Activated gamma-delta T cell treated with anti-CD3 and anti-CD28 coated beads, Interleukin-2, amount 50 U/mL, for 16 hours (primary cell): ENCODE results near the gene HDGFL2.

Experiments
- DNase-seq: peaks from one replicate; pipeline ENCODE4 v3.0.0-alpha.2; 2020; ENCODE audit warnings: low read depth

HDGFL2 gene

DNA sequence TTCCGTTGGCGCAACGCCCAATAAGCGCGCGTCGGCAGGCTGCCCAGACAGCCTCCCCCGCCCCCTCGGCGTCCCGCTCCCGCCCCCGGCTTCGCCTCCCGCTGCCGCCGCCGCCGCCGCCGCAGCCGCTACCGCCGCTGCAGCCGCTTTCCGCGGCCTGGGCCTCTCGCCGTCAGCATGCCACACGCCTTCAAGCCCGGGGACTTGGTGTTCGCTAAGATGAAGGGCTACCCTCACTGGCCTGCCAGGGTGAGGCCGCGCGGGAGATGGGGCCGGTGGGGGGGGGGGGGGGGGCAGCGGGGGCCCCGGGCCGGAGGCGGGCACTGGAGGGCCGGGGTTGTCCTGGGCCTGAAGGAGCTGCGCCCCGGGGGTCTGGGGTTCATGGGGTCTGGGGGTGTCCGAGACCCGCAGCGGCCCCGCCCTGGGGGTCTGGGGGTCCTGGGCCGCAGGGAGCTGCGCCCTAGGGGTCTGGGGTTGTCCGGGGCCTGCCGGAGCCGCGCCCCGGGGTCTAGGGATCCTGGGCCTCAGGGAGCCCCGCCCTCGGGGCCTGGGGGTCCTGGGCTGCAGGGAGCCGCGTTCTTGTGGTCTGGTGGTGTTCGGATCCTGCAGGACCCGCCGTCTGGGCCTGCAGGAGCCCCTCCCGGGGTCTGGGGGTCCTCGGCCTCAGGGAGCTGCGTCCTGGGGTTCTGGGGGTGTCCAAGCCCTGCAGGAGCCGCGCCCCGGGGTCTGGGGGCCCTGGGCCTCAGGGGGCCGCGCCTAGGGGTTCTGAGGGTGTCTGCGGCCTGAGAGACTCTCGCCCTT, at the start of gene HDGFL2:
HDGFL2 (plus strand) TSS at position 124 of the 801 bp plus-strand sequence; CDS start at position 178, 54 bp downstream.
- no peak for DNase-seq

DNA sequence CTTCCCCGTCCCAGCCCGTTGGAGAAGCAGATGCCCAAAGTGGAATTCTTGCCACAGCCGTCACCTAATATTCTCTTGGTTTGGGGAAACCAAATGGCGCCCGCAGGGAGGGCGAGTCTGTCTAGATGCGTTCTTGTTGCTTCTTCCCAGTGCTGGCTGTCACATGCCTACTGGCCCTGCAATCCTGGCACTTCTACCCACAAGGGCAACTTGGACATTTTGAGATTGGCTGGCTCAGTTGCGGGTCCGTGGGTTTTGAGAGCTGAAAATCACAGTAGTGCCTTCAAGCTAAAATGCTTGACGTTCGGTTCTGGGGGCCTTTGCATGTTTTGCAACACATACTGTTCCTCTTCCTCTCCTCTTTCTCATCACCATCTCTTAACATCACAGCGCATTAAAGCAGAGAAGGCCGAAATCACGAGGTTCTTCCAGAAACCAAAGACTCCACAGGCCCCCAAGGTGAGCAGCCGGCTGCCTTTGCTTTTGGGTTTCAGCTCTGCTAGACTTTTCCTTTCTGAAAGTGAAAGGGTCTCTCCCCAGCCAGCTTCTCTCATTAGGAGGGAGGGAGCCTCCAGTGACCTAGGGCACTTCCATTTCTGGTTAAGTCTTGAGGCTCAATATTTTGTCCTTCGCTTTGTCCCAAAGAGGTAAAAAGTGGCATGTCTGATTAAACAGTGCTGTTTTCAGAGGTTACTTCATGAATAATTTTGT, 48.5 kb upstream of the HDGFL2 start:
- no peak for DNase-seq

DNA sequence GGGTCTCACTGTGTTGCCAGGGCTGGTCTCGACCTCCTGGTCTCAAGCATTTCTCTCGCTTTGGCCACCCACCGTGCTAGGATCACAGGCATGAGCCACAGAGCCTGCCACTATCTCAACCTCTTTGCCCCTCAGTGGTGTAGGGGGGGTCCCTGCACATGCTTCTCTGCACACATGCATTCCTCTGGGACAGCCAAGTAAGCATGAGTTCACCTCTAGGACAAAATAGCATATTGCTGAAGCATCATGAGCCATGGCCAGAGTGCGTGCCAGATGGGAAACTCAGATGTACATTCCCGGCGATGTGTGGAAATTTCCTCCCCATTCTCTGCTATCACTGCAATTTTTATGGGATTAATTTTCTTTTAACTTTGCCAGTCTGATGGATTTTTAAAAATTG, 46.6 kb upstream of the HDGFL2 start:
- DNase-seq: no peak

DNA sequence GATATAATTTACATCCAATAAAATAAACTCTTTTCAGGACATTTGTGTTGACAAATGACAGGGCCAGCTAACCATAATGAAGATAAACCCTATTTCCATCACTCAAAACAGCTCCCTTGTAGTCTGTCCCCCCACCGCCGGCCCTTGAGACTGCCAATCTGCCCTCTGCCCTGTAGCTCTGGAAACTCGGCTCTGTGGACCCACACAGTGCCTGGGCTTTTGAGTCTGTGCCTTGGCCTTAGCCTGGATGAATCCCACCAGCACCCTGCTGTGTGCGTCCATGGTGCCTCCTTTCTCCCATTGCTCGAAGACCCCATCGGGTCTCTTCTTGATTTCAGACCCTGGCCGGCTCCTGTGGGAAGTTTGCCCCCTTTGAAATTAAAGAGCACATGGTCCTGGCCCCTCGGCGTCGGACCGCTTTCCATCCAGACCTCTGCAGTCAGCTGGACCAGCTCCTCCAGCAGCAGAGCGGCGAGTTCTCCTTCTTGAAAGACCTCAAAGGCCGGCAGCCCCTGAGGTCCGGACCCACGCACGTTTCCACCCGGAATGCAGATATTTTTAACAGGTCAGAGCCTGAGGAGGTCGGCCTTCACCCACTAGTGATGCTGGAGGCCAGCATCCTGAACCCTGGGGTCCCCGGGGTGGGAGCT, 43.6 kb upstream of the HDGFL2 start:
- no peak for DNase-seq

DNA sequence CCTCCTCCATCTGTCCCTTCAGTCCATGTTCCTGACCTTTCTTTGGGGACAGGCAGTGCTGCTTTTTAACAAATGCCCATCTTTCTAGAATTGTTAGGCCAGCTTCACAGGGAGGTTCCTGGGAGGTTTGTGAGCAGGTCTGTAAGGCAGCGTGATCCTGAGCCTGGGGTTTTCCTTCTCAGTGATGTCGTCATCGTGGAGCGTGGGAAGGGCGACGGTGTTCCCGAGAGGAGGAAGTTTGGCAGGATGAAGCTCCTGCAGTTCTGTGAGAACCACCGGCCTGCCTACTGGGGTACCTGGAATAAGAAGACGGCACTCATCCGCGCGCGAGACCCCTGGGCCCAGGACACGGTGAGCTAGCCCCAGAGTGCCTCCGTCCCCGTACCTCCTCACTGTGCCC, 42.8 kb upstream of the HDGFL2 start:
- DNase-seq: no peak

DNA sequence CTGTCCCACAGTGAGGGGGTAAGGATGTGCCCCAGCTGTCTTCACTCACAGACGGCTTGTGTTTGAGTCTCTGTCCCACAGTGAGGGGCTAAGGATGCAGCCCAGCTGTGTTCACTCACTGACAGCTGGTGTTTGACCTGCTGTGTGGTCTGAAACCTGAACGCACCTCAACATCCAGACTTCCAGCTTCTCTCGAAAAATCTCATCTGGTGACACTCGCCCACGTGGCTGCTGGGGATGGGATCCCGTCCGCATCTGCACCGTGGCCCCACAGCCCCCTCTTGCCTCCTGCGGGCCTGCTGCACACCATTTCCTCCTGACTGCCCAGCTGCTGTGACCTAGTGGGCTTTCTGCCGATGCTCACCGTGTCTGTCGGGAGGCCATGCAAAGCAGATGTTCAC, 42.3 kb upstream of the HDGFL2 start:
- DNase-seq: no peak

DNA sequence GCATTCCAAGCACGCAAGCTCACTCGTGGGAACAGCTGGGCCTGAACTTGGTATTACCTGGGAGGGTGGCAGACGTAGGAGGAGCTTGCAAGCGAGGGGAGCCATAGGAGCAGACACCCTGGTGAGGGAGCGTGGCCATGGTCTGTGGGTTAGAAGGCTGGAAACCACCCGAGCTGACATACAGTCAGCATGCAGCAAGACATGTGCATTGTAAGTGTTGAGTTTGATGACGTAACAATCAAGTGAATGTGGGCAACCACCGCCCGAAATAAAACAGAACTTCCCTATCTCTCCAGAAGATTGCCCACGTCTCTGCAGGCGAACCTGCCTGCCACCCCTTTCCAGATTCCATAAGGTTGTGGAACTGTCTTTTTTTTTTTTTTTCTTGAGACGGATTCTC, 41.3 kb upstream of the HDGFL2 start:
- DNase-seq: no peak

DNA sequence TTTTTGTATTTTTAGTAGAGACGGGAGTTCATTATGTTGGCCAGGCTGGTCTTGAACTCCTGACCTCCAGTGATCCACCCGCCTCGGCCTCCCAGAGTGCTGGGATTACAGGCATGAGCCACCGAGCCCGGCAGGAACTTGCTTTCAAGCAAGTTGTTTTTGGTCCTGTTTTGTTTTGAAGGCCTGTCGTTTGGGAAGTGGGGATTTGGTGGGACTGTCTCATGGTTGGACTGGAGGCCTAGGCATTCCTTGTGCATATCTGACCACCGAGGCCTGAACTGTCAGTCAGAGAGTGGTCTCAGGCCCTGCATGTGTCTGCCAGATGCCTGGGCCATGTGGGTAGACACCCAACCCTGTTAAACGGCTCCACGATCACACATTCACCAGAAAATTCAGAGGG, 40.8 kb upstream of the HDGFL2 start:
- DNase-seq: no peak

DNA sequence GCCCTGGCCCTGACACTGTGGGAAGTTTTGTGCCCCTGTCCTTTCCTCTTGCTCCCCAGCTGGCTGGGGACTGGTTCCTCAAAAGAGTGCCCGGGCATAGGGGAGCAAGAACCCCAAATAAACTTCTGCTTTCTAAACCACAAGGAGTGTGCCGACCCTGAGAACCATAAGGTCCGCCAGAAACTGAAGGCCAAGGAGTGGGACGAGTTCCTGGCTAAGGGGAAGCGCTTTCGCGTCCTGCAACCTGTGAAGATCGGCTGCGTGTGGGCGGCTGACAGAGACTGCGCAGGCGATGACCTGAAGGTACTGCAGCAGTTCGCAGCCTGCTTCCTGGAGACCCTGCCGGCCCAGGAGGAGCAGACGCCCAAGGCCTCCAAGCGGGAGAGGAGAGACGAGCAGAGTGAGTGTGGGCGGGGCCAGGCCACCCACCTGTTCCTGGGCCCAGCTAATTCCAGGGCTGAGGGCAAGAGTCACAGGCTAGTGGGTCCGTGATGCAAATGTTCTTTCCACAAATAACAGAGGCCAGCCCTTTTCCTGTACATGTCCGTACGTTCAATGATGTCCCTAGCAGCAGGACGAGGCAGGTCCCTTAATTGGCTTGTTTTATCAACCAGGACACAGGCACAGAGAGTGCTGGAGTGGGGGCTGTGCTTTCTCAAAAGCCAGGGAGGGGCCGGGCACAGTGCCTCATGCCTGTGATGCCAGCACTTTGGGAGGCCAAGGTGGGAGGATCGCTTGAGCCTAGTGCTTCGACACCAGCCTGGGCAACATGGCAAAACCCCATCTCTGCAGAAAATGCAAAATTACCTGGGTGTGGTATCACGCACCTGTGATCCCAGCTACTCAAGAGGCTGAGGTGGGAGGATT, 40.1 kb upstream of the HDGFL2 start:
- DNase-seq: no peak

DNA sequence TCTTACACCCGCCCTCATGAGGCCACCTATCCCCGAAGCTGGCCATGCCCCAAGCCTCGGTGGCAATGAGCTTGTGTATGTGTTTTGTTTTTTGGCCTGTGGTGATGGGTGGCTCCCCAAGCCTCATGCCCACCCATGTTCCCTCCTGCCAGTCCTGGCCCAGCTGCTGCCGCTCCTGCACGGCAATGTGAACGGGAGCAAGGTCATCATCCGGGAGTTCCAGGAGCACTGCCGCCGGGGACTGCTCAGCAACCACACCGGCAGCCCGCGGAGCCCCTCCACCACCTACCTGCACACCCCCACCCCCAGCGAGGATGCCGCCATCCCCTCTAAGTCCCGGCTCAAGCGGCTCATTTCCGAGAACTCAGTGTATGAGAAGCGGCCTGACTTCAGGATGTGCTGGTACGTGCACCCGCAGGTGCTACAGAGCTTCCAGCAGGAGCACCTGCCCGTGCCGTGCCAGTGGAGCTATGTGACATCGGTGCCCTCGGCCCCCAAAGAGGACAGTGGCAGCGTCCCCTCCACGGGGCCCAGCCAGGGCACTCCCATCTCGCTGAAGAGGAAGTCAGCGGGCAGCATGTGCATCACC, 39.1 kb upstream of the HDGFL2 start:
- DNase-seq: no peak

DNA sequence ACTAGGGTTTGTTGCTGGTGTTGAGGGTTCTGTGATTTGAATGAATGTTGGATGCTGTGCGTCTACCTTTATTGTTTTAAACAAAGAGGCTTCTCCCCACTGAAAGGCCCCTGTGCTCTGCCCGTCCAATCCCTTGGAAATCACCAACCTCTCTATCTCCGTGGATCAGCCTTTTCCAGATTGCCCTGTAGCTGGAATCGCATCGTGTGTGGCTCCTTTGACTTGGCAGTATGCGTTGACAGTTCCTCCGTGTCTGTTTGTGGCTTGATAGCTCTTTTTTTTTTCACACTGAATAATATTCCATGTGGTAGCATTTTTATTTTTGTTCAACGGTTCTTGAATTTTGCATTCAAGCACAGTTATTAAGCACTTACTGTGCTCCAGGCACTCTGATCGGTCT, 37.7 kb upstream of the HDGFL2 start:
- no peak for DNase-seq

DNA sequence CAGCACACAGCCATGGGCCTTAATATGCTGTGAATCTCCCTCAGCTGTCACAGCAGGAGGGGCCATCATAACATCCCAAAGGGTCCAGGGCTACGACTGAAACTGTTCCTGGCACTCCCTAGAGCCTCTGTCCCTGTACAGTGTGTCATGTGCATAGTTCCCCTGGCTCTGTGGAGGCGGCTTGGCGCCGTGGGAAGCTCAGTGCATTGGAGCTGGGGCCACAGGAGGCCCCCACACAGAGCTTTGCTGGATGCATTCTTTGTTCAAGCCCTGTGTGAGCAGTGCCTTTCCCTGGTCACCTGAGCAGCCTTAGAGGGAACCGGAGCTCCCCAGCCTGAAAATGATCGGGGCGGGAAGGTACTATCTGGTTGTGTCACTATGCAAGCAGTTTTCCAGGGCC, 35.9 kb upstream of the HDGFL2 start:
- no peak for DNase-seq

DNA sequence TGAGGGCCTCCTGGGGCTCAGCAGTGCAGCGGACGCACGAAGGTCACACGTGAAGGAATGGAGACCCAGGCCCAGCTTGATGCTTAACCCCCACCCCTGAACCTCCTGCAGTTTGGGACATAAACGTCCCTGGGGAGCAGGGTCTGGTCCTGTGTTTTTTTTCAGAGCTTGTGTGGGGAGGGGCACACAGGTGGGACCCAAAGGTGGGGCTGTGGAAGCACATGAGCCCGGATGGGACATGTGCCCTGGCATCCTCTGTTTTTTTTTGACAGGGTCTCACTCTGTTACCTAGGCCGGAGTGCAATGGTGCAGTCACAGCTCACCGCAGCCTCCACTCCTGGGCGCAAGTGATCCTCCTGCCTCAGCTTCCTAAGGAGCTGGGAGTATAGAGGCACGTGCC, 35.0 kb upstream of the HDGFL2 start:
- no peak for DNase-seq

DNA sequence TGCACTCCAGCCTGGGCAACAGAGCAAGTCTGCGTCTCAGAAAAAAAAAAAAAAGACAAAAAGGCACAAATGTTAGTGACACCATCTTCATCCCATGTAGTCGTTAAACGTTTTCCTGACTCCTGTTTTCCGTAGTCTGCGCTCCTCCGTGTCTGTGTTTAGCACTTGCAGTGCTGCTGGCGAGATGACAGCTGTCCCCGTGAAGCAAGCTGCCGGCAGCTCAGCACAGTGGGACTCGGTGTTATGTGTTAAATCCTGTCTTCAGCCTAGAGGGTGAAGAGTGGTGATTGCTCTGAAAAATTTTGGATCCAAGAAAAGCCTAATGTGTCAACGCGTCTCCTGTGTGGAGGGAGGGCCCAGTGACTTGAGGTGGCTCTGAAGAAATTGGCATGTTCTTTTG, 32.9 kb upstream of the HDGFL2 start:
- no peak for DNase-seq

DNA sequence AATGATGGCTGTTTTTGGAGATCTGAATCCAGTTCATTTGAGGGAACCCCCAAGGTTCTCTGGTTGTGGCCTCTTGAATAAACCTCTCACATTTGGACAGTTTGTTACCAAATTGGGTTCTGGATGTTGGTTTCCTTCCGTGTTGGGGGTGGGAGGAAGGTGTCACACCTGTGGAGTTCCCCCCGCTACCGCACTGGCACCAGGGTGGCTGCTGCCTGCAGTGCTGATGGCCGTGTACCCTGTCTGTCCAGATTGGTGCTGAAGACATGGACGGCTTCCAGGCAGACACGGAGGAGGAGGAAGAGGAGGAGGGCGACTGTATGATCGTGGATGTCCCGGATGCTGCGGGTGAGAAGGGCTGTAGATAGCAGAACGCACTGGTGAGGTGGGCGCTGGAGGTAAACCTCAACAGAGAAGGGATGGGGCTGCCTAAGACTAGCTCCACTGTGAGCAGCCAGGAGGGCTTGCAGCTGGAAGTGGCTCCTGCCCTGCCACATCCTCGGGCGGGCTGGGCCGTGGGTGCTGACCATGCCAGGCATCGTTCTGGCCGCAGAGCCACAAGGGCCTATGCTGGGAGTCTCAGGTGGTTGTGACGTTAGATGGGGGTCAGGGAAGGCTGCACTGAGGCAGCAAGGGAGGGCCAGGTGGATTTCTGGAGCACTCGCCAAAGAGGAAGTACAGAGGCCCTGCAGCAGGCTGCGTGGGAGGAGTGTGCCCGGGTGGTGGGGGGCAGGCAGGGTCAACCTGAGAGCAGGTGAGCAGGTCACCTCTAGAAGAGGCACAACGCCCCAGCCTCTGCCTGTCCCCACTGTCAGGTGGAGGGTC, 29.9 kb upstream of the HDGFL2 start:
- DNase-seq: no peak

DNA sequence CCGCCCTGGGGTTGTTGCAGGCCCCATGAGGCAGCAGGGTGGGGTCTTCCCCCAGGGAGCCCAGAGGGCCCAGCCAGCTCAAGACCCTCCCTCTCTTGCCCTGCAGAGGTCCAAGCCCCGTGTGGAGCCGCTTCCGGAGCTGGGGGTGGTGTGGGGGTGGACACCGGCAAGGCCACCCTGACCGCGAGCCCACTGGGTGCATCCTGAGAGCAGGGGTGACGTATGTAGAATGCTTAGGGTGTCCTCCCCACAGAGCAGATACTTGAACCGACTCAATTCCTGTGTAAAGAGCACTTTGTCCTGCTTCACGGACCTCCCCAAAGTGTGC, 29.3 kb upstream of the HDGFL2 start:
- DNase-seq: no peak

DNA sequence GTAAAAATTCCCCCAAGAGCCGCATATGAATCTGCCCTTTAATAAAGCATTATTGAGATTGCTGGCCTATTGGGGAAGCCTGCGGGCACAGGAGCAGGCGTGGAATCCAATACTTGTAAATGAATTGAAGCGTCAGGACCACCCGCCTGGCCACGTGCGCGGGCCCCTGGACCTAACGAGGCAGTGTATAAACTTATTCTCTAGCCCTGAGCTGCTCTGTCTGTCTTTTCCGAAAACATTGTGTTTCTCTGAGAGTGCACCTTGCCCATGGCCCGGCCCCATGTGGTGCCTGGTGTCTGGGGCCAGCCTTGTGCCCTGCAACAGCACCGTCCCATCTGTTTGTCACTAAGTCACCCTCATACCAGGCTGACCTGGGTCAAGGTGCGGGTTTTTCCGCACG, 28.9 kb upstream of the HDGFL2 start:
- no peak for DNase-seq

DNA sequence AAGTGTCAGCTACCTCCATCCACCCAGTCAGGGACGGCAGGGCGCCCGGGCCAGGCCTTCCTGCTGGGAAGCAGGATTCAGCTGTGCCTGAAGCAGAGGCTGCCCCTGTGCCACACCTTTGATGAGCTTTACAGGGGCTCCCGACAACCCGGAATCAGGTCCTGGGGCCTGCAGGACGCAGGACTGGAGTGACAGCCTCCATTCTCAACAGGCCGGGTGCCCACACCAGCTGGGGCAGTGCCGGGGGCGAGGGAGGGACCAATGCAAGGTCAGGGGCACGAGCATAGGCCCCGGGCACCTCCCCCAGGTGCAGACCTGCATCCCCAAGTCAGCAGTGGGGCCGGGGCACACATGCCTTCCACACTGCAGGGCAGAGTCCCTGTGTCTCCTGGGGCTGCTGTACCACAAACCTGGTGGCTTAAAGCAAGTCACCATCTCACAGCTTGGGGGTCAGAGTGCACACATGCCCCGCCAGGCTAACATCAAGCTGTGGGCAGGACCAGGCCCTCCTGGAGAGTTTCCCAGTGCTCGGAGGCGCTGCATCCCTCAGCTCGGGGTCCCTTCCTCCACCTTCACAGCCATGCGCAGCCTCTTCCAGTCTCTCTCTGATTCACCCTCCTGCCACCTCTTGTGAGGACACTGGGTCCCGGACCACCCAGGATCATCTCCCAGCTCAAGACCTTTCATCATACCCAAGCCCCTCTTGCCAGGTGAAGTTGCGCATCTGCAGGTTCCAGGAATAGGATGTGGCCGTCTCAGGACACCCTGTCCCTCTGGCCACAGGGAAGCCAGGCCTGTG, 27.9 kb upstream of the HDGFL2 start:
- no peak for DNase-seq

DNA sequence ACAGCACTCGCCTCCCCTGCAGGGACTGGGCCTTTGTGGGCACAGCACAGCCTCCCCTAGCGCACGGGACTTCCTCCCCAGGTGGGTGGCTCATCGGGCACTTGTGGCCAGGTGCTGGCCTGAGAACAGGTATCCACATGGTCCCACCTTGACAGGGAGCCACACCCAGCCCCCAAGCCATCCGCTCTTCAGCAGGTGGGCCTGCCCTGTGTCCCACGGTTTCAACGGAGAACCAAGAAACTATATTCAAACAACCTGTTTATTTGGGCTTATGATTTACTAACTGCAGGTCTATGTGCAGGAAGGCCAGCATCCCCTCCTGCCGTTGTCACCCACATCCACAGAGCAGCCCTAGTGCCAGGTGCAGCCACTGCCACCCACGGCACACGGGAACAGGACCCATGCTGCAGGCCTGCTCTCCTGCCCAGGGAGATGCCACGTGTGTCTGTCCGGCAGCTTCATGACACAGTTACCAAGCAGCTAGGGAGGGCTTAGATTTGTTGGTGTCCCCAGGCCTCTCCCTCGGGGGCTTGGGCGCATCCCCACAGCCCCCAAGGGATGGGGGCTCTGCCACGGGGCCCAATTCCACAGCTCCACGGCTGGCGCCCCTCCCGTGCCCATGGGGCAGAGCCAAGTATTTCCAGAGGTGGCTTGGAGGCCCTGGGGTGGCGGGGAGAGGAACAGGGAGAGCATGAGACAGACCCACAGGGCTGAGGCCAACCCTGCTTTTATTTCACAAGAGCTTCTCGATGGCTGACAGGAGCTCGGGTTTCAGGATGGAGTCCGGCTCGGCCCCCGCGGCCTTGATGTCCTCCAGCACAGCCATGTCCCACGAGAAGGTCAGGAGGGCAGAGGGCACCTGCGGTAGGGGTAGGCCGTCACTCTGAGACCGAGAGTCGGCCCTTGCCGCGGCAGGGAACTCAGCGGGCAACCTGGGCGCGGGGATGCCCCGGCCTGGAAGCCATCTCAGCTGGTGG, 27.0 kb upstream of the HDGFL2 start:
- no peak for DNase-seq
